ENCODE results near the gene KCTD17. TPM values are rescaled to one million over a fixed set of nuclear protein-coding genes. Genes with fewer than 3 reads are reported as not detected.

KCTD17 gene
- total RNA-seq, 1 donor from 2014 or later: 19.2 TPM

DNA sequence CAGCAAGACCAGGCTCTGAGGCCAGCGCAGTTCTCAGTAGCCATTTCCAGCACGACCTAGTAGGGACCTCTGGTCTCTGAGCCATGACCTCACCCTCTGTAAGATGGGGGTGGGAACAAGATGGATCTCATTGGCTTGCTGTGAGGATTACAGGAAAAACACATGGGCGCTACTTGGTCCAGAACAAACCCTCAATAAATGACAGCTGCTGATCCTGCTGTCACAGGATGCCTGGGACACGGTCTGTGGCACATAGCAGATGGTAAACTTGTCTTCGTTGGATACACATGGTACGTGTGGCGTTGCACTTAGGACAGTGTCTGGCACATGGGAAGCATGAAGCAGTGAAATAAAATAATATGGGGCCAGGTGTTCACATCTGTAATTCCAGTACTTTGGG, 4.5 kb upstream of the KCTD17 start:
- no peak for DNase-seq
- TF ChIP-seq, protein P1, sequence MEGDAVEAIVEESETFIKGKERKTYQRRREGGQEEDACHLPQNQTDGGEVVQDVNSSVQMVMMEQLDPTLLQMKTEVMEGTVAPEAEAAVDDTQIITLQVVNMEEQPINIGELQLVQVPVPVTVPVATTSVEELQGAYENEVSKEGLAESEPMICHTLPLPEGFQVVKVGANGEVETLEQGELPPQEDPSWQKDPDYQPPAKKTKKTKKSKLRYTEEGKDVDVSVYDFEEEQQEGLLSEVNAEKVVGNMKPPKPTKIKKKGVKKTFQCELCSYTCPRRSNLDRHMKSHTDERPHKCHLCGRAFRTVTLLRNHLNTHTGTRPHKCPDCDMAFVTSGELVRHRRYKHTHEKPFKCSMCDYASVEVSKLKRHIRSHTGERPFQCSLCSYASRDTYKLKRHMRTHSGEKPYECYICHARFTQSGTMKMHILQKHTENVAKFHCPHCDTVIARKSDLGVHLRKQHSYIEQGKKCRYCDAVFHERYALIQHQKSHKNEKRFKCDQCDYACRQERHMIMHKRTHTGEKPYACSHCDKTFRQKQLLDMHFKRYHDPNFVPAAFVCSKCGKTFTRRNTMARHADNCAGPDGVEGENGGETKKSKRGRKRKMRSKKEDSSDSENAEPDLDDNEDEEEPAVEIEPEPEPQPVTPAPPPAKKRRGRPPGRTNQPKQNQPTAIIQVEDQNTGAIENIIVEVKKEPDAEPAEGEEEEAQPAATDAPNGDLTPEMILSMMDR (IDR thresholded peaks at IDR 0.05): no peak
- Histone ChIP-seq H3K36me3 (no peaks in the 10 kb centered on the region), H3K9me3 (no peaks in the 10 kb centered on the region), H3K27me3 (no peaks in the 10 kb centered on the region), H3K4me3 (no peak overlapping the region), H3K27ac (no peak overlapping the region), H3K4me1 (peaks cover under 1% of the 10 kb centered on the region)
- ATAC-seq: no peak
- intact Hi-C loops (cut with DNase I): no loop called here

DNA sequence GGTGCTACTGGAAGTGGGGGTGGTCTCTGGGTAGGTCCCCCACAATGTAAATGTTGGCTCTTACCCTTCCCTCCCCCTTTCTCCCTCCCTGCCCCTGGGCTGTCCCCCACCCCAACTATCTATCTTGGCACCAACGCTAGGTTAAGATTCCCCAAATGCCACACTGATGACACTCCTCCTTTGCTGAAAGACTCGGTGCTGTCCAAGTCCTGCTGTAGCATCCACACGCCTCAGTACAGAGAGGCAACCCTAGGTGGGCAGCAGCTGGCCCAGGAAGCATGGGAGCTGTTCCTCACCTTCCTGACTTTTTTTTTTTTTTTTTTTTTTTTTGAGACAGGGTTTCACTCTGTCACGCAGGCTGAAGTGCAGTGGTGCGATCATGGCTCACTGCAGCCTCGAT, 3.4 kb upstream of the KCTD17 start:
- intact Hi-C loops (cut with DNase I): no loop called here
- peaks cover 7% of the 10 kb centered on the region for H3K4me1 ChIP-seq
- DNase-seq: no peak
- H3K9me3 ChIP-seq: no peaks in the 10 kb centered on the region
- H3K27me3 ChIP-seq: no peaks in the 10 kb centered on the region
- TF ChIP-seq, protein P1 (IDR thresholded peaks at IDR 0.05): no peak
- H3K36me3 ChIP-seq: no peaks in the 10 kb centered on the region
- no peak for ATAC-seq
- no peak overlapping the region for H3K4me3 ChIP-seq
- H3K27ac ChIP-seq: no peak overlapping the region

DNA sequence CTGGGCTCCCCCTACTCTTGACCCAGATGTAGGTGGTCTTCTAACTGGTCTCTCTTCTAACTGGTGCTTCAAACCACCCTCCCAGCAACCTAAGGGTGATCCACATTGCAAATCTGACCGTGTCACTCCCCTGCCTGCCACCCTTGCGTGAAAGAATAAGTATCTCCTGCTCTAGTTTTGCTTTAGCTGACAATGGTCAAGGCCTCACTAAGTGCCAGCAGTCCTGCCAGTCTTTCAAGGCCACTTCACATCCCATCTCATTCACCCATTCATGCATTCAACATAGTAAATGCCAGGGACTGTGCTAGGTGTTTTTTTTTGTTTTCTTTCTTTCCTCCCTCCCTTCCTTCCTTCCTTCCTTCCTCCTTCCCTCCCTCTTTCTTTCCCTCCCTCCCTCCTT, 2.3 kb upstream of the KCTD17 start:
- TF ChIP-seq, protein P1 (IDR thresholded peaks at IDR 0.05): no peak
- intact Hi-C loops (cut with DNase I): no loop called here
- H3K4me3 ChIP-seq: no peak overlapping the region
- H3K36me3 ChIP-seq: no peaks in the 10 kb centered on the region
- no peaks in the 10 kb centered on the region for H3K27me3 ChIP-seq
- peaks cover 7% of the 10 kb centered on the region for H3K4me1 ChIP-seq
- H3K27ac ChIP-seq: no peak overlapping the region
- no peak for ATAC-seq
- no peaks in the 10 kb centered on the region for H3K9me3 ChIP-seq
- no peak for DNase-seq

DNA sequence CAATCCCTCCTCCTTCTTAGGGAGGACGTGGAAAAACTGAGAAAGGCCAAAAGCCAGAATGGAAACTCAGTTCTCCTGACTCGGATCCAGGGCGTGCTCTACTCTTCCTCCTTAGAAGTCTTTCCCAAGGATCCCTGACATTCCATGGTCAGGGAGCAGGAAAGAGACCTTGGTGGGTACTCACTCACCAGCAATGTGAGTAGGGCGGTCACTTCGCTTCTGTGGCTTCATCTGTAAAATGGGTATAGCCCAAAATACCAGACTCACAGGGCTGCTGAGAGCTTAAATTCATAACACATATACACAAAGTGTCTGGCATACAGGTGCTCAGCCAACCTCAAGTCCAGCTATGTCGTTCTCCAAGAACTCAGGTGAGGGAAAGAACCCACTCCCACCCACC, 629 bp upstream of the KCTD17 start:
- intact Hi-C loops (cut with DNase I): no loop called here
- Histone ChIP-seq H3K27ac (peak overlapping the region; percentile 18), H3K9me3 (no peaks in the 10 kb centered on the region), H3K27me3 (no peaks in the 10 kb centered on the region), H3K36me3 (peaks cover 4% of the 10 kb centered on the region), H3K4me3 (peak overlapping the region; percentile 68), H3K4me1 (peaks cover 7% of the 10 kb centered on the region)
- no peak for DNase-seq
- TF ChIP-seq, protein P1 (IDR thresholded peaks at IDR 0.05): no peak
- ATAC-seq: no peak

DNA sequence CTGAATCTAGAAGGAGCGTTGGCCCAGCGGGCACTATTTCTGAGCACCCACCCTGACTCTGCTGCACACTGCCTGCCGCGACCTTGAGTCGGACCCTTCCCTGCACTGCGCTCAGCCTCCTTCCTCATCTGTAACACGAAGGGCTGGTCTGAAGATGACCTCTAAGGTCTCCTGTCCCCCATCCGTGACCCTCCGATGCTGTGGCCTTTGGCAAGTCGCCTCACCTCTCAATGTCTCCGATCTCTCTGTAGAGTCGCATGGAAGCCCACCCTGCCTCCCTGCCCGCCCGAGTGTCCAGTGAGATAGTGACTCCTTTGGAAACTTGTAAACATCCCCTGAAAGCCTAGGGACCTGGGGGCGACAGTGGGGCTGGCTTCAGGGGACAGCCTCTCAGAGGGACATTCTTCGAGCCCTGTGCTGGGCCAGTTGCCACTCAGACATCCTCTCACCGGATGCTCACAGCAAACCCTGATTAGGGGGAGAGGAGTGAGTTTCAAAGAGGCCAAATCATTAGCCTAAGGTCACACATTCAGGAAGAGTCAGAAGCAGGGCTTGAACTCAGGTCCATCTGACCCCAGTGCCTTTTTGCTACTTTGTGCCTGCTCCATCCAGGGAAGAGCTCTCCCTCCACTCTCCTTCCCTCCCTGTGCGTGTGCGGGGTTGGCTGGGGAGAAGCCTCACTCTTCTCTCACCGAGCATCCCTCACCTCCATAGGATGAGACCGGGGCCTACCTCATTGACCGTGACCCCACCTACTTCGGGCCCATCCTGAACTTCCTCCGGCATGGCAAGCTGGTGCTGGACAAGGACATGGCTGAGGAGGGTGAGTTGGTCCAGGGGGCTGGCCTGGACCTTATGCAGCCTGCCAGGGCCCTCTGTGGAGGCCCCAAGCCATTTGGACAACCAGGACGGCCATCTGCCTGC, 1.1 kb downstream of the KCTD17 start:
- intact Hi-C loops (cut with DNase I): no loop called here

More for the DNA sequence above, 1.1 kb downstream of the KCTD17 start:
- no peak for ATAC-seq
- H3K4me1 ChIP-seq: peaks cover 7% of the 10 kb centered on the region
- no peak overlapping the region for H3K27ac ChIP-seq
- H3K27me3 ChIP-seq: no peaks in the 10 kb centered on the region
- TF ChIP-seq, protein P1 (IDR thresholded peaks at IDR 0.05): no peak
- DNase-seq: no peak
- H3K36me3 ChIP-seq: peaks cover 12% of the 10 kb centered on the region
- peak overlapping the region; percentile 68 for H3K4me3 ChIP-seq
- H3K9me3 ChIP-seq: no peaks in the 10 kb centered on the region
